ENCODE results near the gene BAHCC1.
A peak's percentile ranks its signal among the peaks of the same experiment; 100 is the strongest.
"Not testable (repeated sequence)": the region's sequence is repeated elsewhere in the genome, so short reads cannot be mapped to it uniquely, and the experiment has no call there.

Gene BAHCC1

GRCh38 chr17:81411305-81411704 lies 16.0 kb downstream of the BAHCC1 start:
- DNase-seq (ENCODE audit: low read depth in 1 of 2, low spot score in 1 of 2), result no peak

GRCh38 chr17:81412490-81413093 lies 17.3 kb downstream of the BAHCC1 start:
- peak in 1 of 2 donors; percentile 17 for DNase-seq (ENCODE audit: low read depth in 1 of 2, low spot score in 1 of 2)

GRCh38 chr17:81413497-81414135 lies 18.4 kb downstream of the BAHCC1 start:
- DNase-seq (ENCODE audit: low read depth in 1 of 2, low spot score in 1 of 2), result no peak

GRCh38 chr17:81414756-81415516 lies 19.7 kb downstream of the BAHCC1 start:
- no peak for DNase-seq (ENCODE audit: low read depth in 1 of 2, low spot score in 1 of 2)

- no peak for DNase-seq (ENCODE audit: low read depth in 1 of 2, low spot score in 1 of 2)
These were observed 20.4 kb downstream of the BAHCC1 start for GRCh38 chr17:81415681-81416080.

- DNase-seq (ENCODE audit: low read depth in 1 of 2, low spot score in 1 of 2), result no peak
These were observed 21.4 kb downstream of the BAHCC1 start for GRCh38 chr17:81416612-81417011.

GRCh38 chr17:81417049-81417878 lies 22.0 kb downstream of the BAHCC1 start:
- no peak for DNase-seq (ENCODE audit: low read depth in 1 of 2, low spot score in 1 of 2)

GRCh38 chr17:81417879-81418709 lies 22.8 kb downstream of the BAHCC1 start:
- DNase-seq (ENCODE audit: low read depth in 1 of 2, low spot score in 1 of 2), result no peak

- no peak for DNase-seq (ENCODE audit: low read depth in 1 of 2, low spot score in 1 of 2)
These were observed 23.6 kb downstream of the BAHCC1 start for GRCh38 chr17:81418710-81419318.

- DNase-seq (ENCODE audit: low read depth in 1 of 2, low spot score in 1 of 2), result no peak
These were observed 24.1 kb downstream of the BAHCC1 start for GRCh38 chr17:81419319-81419885.

- no peak for DNase-seq (ENCODE audit: low read depth in 1 of 2, low spot score in 1 of 2)
These were observed 24.9 kb downstream of the BAHCC1 start for GRCh38 chr17:81419886-81420768.

- DNase-seq (ENCODE audit: low read depth in 1 of 2, low spot score in 1 of 2), result no peak
These were observed 25.7 kb downstream of the BAHCC1 start for GRCh38 chr17:81420769-81421462.

GRCh38 chr17:81422776-81423697 lies 27.8 kb downstream of the BAHCC1 start:
- DNase-seq (ENCODE audit: low read depth in 1 of 2, low spot score in 1 of 2), result no peak

- no peak for DNase-seq (ENCODE audit: low read depth in 1 of 2, low spot score in 1 of 2)
These were observed 28.4 kb downstream of the BAHCC1 start for GRCh38 chr17:81423698-81424071.

GRCh38 chr17:81424151-81425017 lies 29.1 kb downstream of the BAHCC1 start:
- no peak for DNase-seq (ENCODE audit: low read depth in 1 of 2, low spot score in 1 of 2)

GRCh38 chr17:81425041-81425440 lies 29.8 kb downstream of the BAHCC1 start:
- DNase-seq (ENCODE audit: low read depth in 1 of 2, low spot score in 1 of 2), result not testable (repeated sequence)
